Measurements from ENCODE around the gene GPRASP1.

GRCh38 chrX:102624105-102624504 is 27.2 kb upstream of the GPRASP1 start:
- TF ChIP-seq CTCF (IDR thresholded peaks at IDR 0.05; ENCODE audit: poor library complexity), result no peak
- TF ChIP-seq EZH2phosphoT487 (IDR thresholded peaks at IDR 0.05; ENCODE audit: low read depth, severe bottlenecking, unreplicated experiment), result no peak

Measured in hepatocyte (in vitro differentiated cells).